PFSK-1 (cell line): ENCODE results near the gene DUSP15.

ENCODE experiments used
- FOXP2 ChIP-seq: optimal IDR thresholded peaks from 2 replicates; pipeline ENCODE3; 2011; ENCODE audit warnings: borderline replicate concordance, control low read depth, inconsistent platforms; ENCODE audit not compliant: insufficient read depth; ENCODE audit errors: extremely low read length, extremely low read depth
- POLR2AphosphoS5 ChIP-seq: IDR thresholded peaks from 2 replicates; pipeline ENCODE4 v1.6.1; 2012; ENCODE audit warnings: low read depth, mild to moderate bottlenecking, control low read depth, low read length, moderate library complexity
- SIN3A ChIP-seq: IDR thresholded peaks from 2 replicates; pipeline ENCODE4 v1.6.1; 2012; ENCODE audit warnings: mild to moderate bottlenecking, low read length, moderate library complexity, borderline replicate concordance; ENCODE audit not compliant: insufficient read depth
- TAF1 ChIP-seq: IDR thresholded peaks from 2 replicates; pipeline ENCODE4 v1.6.1; 2012; ENCODE audit warnings: low read length, control low read depth, borderline replicate concordance; ENCODE audit not compliant: insufficient read depth
- TF ChIP-seq, protein P1 (sequence below), 2 experiments: IDR thresholded peaks; 2 replicates each; pipeline versions ENCODE4 v1.6.1 to v1.8.0; 2011 to 2012; ENCODE audit warnings: low read depth in 2 of 2, low read length in 2 of 2, control low read depth in 1 of 2, inconsistent platforms in 1 of 2, mild to moderate bottlenecking in 1 of 2, moderate library complexity in 1 of 2; ENCODE audit not compliant: insufficient read depth in 1 of 2

Gene DUSP15

DNA sequence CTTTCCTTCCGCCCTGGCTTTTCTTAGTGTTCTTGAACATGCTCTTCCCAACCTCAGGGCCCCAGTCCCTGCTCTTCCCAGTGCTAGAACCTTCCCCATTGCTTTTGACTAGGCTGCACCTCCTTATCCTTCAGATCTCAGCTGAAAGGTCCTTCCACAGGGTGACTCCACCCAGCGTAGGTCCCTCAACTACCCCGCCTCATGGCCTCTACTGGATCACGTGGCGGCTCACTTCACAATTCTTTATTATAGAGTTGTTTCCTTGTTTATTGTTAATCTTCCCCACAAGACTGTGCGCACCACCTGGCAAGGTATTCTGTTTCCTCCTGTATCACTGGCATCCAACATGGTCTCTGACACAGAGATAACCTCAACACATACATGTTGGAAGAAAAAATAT is 31.3 kb upstream of the DUSP15 start:
- no peak for TF ChIP-seq POLR2AphosphoS5
- no peak for TF ChIP-seq TAF1
- TF ChIP-seq, protein P1, sequence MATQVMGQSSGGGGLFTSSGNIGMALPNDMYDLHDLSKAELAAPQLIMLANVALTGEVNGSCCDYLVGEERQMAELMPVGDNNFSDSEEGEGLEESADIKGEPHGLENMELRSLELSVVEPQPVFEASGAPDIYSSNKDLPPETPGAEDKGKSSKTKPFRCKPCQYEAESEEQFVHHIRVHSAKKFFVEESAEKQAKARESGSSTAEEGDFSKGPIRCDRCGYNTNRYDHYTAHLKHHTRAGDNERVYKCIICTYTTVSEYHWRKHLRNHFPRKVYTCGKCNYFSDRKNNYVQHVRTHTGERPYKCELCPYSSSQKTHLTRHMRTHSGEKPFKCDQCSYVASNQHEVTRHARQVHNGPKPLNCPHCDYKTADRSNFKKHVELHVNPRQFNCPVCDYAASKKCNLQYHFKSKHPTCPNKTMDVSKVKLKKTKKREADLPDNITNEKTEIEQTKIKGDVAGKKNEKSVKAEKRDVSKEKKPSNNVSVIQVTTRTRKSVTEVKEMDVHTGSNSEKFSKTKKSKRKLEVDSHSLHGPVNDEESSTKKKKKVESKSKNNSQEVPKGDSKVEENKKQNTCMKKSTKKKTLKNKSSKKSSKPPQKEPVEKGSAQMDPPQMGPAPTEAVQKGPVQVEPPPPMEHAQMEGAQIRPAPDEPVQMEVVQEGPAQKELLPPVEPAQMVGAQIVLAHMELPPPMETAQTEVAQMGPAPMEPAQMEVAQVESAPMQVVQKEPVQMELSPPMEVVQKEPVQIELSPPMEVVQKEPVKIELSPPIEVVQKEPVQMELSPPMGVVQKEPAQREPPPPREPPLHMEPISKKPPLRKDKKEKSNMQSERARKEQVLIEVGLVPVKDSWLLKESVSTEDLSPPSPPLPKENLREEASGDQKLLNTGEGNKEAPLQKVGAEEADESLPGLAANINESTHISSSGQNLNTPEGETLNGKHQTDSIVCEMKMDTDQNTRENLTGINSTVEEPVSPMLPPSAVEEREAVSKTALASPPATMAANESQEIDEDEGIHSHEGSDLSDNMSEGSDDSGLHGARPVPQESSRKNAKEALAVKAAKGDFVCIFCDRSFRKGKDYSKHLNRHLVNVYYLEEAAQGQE (IDR thresholded peaks at IDR 0.05; ENCODE audit: insufficient read depth in 1 of 2, low read depth in 2 of 2, low read length in 2 of 2) = no peak
- no peak for TF ChIP-seq FOXP2
- no peak for TF ChIP-seq SIN3A

DNA sequence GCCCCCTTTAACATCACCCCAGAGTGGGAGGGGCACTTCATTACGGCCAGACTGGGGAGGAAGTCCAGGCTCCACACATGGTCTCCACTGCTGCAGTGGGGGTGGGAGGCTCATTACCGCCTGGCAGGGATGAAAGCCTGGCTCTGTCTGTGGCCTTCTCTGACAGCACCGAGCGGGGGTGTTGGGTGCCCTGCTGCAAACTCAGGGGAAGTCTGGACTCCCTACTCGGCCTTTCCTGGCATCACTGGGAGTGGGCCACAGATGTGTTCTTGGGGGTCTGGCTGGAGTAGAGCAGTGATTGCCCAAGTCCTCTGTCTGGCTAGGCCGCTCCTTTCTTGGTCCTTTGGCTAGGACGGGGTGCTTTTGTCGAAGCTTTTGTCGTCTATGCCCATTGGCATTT is 27.2 kb upstream of the DUSP15 start:
- TF ChIP-seq TAF1 (no peak), FOXP2 (no peak), SIN3A (no peak)
- TF ChIP-seq, protein P1 (IDR thresholded peaks at IDR 0.05; ENCODE audit: insufficient read depth in 1 of 2, low read depth in 2 of 2, low read length in 2 of 2) = no peak

DNA sequence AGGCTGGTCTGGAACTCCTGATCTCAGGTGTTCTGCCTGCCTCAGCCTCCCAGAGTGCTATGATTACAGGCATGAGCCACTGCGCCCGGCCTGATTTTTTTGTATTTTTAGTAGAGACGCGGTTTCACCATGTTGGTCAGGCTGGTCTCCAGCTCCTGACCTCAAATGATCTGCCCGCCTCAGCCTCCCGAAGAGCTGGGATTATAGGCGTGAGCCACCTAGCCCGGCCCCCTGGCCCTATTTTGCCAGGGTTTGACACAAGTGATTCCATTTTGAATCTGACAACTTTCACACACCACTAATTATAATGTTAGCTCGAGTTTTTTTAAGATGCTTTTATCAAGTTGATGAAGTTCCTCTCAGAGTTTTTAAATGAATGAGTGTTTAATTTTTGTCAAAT is 25.7 kb upstream of the DUSP15 start:
- TF ChIP-seq TAF1 (no peak), SIN3A (no peak)

DNA sequence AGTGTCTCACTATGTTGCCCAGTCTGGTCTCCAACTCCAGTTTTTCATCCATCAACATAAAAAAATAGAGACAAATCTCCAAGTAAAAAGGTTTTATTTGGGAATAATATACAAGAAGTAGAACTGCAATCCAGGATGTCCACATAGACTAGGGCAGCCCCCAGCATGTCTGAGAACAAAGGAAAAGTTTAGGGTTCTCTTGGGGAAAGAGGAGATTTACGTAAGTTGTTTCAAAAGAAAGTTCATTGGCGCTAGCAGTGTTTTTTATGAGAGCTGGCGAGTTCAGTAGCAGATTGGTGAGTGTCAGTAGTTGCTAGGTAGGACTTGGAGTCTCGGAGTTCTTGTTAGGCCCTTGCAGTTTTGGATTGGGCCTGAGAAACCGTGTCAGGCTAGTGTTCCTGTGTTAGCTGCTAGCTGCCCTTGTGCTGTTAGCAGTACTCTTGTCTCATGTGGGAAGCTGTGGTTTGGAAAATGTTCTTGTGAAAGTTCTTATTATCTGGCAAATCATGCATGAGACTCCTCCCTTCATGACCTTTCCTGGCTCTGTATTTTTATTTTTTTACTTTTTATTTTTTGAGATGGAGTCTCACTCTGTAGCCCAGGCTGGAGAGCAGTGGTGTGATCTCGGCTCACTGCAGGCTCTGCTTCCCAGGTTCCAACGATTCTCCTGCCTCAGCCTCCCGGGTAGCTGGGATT is 24.8 kb upstream of the DUSP15 start:
- TF ChIP-seq TAF1 (no peak), POLR2AphosphoS5 (no peak), SIN3A (no peak), FOXP2 (no peak)
- TF ChIP-seq, protein P1 (IDR thresholded peaks at IDR 0.05; ENCODE audit: insufficient read depth in 1 of 2, low read depth in 2 of 2, low read length in 2 of 2) = no peak

DNA sequence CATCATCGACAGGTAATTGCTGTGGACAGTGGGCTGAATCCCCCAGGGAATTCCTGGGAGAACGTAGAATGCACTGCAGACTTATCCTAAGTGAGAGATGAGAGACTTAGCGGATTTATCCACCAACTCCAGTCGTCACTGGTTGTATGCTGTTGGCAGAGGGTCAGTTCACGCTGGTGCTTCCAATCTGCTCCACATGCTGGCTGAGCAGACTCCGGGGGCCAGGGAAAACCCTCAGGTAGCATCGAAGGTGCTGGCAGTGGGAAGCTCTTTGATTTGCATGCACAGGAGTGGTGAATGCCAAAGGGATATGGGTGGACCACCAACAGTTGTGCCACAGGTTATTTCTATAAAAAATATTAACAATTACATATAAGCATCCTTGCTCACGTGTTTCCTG is 20.3 kb upstream of the DUSP15 start:
- no peak for TF ChIP-seq POLR2AphosphoS5
- no peak for TF ChIP-seq FOXP2
- TF ChIP-seq, protein P1 (IDR thresholded peaks at IDR 0.05; ENCODE audit: insufficient read depth in 1 of 2, low read depth in 2 of 2, low read length in 2 of 2) = no peak
- TF ChIP-seq TAF1 = no peak
- TF ChIP-seq SIN3A = no peak
